CD4-positive, alpha-beta T cell (primary cell): ENCODE results near the gene BOLA2B. TPM values are rescaled to one million over a fixed set of nuclear protein-coding genes. Genes with fewer than 3 reads are reported as not detected.

Experiments
- ATAC-seq: fragments of 200-7000 bp; cut with Tn5 transposase; one replicate; pipeline ENCODE4 v1.10.0; 2022; ENCODE audit warnings: mild to moderate bottlenecking; ENCODE audit not compliant: poor library complexity
- CTCF ChIA-PET: fragments of 350-600 bp; sonication (Branson Sonifier 250); formaldehyde crosslinking; loops from one replicate; lab custom pipeline; 2021; ENCODE audit warnings: antibody characterized with exemption, inconsistent platforms; lab: Charles Lee
- POLR2A ChIA-PET: fragments of 350-600 bp; sonication (Branson Sonifier 250); formaldehyde crosslinking; loops from one replicate; lab custom pipeline; 2021; ENCODE audit warnings: antibody characterized with exemption, inconsistent platforms; lab: Charles Lee
- DNase-seq, 14 experiments: peaks; one replicate each; pipeline ENCODE4 v3.0.0-alpha.2; 2013 to 2020; ENCODE audit warnings: mixed read lengths in 2 of 14
- H3K27ac ChIP-seq, 2 donors: one replicate each; pipeline versions ENCODE4 v1.5.1 to v1.7.0; 2013; ENCODE audit warnings: low read length in 2 of 2, low read depth in 1 of 2, mild to moderate bottlenecking in 1 of 2
- H3K27me3 ChIP-seq, 2 experiments: 1 replicate in 1 of 2; 2 replicates in 1 of 2; pipeline versions ENCODE4 v1.6.1 to v1.7.0; 2013; ENCODE audit warnings: low read length in 2 of 2, control low read depth in 1 of 2, mild to moderate bottlenecking in 1 of 2, moderate library complexity in 1 of 2; ENCODE audit not compliant: insufficient read depth in 2 of 2, control insufficient read depth in 1 of 2
- H3K36me3 ChIP-seq: one replicate; pipeline ENCODE4 v1.6.1; 2013; ENCODE audit warnings: low read length, control low read depth; ENCODE audit not compliant: insufficient read depth
- H3K4me1 ChIP-seq: one replicate; pipeline ENCODE4 v1.6.1; 2013; ENCODE audit warnings: low read length, control low read depth; ENCODE audit not compliant: insufficient read depth
- H3K4me3 ChIP-seq: one replicate; pipeline ENCODE4 v1.5.1; 2013; ENCODE audit warnings: mild to moderate bottlenecking, low read length, moderate library complexity
- H3K9me3 ChIP-seq, 2 experiments: 1 replicate in 1 of 2; 2 replicates in 1 of 2; pipeline versions ENCODE4 v1.6.1 to v1.7.0; 2013; ENCODE audit warnings: low read length in 2 of 2, mild to moderate bottlenecking in 2 of 2, control low read depth in 1 of 2, moderate library complexity in 1 of 2; ENCODE audit not compliant: control insufficient read depth in 1 of 2, insufficient read depth in 1 of 2
- H3K27ac Mint-ChIP-seq: one replicate; pipeline ENCODE4 v1.8.0; 2020; ENCODE audit warnings: mixed read lengths
- H3K27me3 Mint-ChIP-seq: one replicate; pipeline ENCODE4 v1.8.0; 2021; ENCODE audit warnings: mixed read lengths
- H3K36me3 Mint-ChIP-seq: one replicate; pipeline ENCODE4 v1.8.0; 2021; ENCODE audit warnings: low read depth, mixed read lengths
- H3K4me1 Mint-ChIP-seq: one replicate; pipeline ENCODE4 v1.8.0; 2021; ENCODE audit warnings: low read depth, mixed read lengths
- H3K4me3 Mint-ChIP-seq: one replicate; pipeline ENCODE4 v1.8.0; 2020; ENCODE audit warnings: mild to moderate bottlenecking, mixed read lengths
- H3K9me3 Mint-ChIP-seq: one replicate; pipeline ENCODE4 v1.8.0; 2020; ENCODE audit warnings: mixed read lengths
- CTCF ChIP-seq: fragments of 200-600 bp; IDR thresholded peaks from one replicate; pipeline ENCODE4 v1.8.0; 2022; ENCODE audit warnings: antibody characterized with exemption, mild to moderate bottlenecking
- intact Hi-C, 2 experiments: fragments of 100-400 bp; cut with DNase I in 1 of 2; cut with micrococcal nuclease in 1 of 2; formaldehyde crosslinking; loops; one replicate each; pipeline versions ENCODE4 v1.15.1 to v1.9.0; 2023 to 2025; cut with DNase I, micrococcal nuclease
- total RNA-seq, 174 experiments: library from RNA in 2 of 174; stranded (reverse) in 2 of 174; gene quantifications; one replicate each; pipeline ENCODE4 v1.2.3 and lab custom pipeline; 2021 to 2026

The BOLA2B gene
- total RNA-seq, 2 experiments from 2014 or later = 41.3 to 46.3 TPM

- Mint-ChIP-seq H3K36me3 (no peaks in the 10 kb centered on the region), H3K9me3 (peaks cover 3% of the 10 kb centered on the region), H3K4me1 (peaks cover 10% of the 10 kb centered on the region), H3K27me3 (no peaks in the 10 kb centered on the region), H3K4me3 (no peak overlapping the region), H3K27ac (no peak overlapping the region)
- H3K9me3 ChIP-seq = peaks cover 12 to 14% of the 10 kb centered on the region in 2 experiments
- TF ChIP-seq CTCF = no peak
- ATAC-seq (no peak), DNase-seq (no peak)
- no peak overlapping the region for H3K4me3 ChIP-seq
- no peak overlapping the region for H3K27ac ChIP-seq
- CTCF ChIA-PET = no interaction called here
- POLR2A ChIA-PET = no interaction called here
- H3K36me3 ChIP-seq = no peaks in the 10 kb centered on the region
- H3K4me1 ChIP-seq = peaks cover 9% of the 10 kb centered on the region
- intact Hi-C loops = no loop called here
- no peaks in the 10 kb centered on the region for H3K27me3 ChIP-seq
Observed at GRCh38 chr16:30144917-30145316, 48.5 kb downstream of the BOLA2B start.

GRCh38 chr16:30144017-30144416 lies 49.4 kb downstream of the BOLA2B start:
- ChIA-PET POLR2A (no interaction called here), CTCF (no interaction called here)
- H3K27ac Mint-ChIP-seq = no peak overlapping the region
- ATAC-seq = no peak
- intact Hi-C loops = no loop called here
- peaks cover 15% of the 10 kb centered on the region for H3K4me1 Mint-ChIP-seq
- no peak for DNase-seq
- peaks cover 5% of the 10 kb centered on the region in 2 experiments for H3K9me3 ChIP-seq
- no peak overlapping the region for H3K27ac ChIP-seq
- no peaks in the 10 kb centered on the region for H3K9me3 Mint-ChIP-seq
- TF ChIP-seq CTCF = no peak
- H3K27me3 ChIP-seq = no peaks in the 10 kb centered on the region
- no peaks in the 10 kb centered on the region for H3K27me3 Mint-ChIP-seq
- no peaks in the 10 kb centered on the region for H3K36me3 ChIP-seq
- H3K36me3 Mint-ChIP-seq = no peaks in the 10 kb centered on the region
- no peak overlapping the region for H3K4me3 Mint-ChIP-seq
- peaks cover 18% of the 10 kb centered on the region for H3K4me1 ChIP-seq
- no peak overlapping the region for H3K4me3 ChIP-seq

GRCh38 chr16:30143347-30143702 lies 50.1 kb downstream of the BOLA2B start:
- H3K4me1 ChIP-seq = peaks cover 20% of the 10 kb centered on the region
- no peak overlapping the region for H3K4me3 ChIP-seq
- H3K9me3 ChIP-seq = no peaks in the 10 kb centered on the region
- Mint-ChIP-seq H3K4me1 (peaks cover 15% of the 10 kb centered on the region), H3K4me3 (no peak overlapping the region), H3K36me3 (no peaks in the 10 kb centered on the region), H3K9me3 (no peaks in the 10 kb centered on the region), H3K27me3 (no peaks in the 10 kb centered on the region), H3K27ac (peak overlapping the region; percentile 69)
- H3K36me3 ChIP-seq = no peaks in the 10 kb centered on the region
- H3K27me3 ChIP-seq = no peaks in the 10 kb centered on the region
- no peak for TF ChIP-seq CTCF
- DNase-seq = no peak
- ChIA-PET POLR2A (interaction anchor here (0.7 to 1.8 kb wide), 6 partner anchors 20 to 78 kb away, joined by 3 to 13 read pairs (median 4); partner anchors contain the start of genes ALDOA and CORO1A), CTCF (interaction anchor here (0.5 to 1.6 kb wide), 7 partner anchors 20 to 333 kb away, joined by 3 to 6 read pairs (median 3); partner anchors contain the start of genes MAPK3 and TBX6)
- no peak overlapping the region for H3K27ac ChIP-seq
- intact Hi-C loops = no loop called here
- ATAC-seq = no peak

Other genes starting within 250 kb of the BOLA2B start
- gene TMEM219, start 231.6 kb downstream of the BOLA2B start, total RNA-seq = 10 to 100 TPM; 56.9 to 63.3 TPM
- gene TAOK2, start 219.8 kb downstream of the BOLA2B start, total RNA-seq = 10 to 100 TPM; 13.1 to 14.1 TPM
- gene HIRIP3, start 198.0 kb downstream of the BOLA2B start, total RNA-seq = 10 to 100 TPM in 1 of 2 experiments, 1 to 10 TPM in 1; 8.5 to 11.8 TPM
- gene INO80E, start 197.4 kb downstream of the BOLA2B start, total RNA-seq = 10 to 100 TPM; 54.6 to 57.6 TPM
- gene DOC2A, start 182.6 kb downstream of the BOLA2B start, total RNA-seq = under 1 TPM; 0.14 TPM
- gene C16orf92, start 170.5 kb downstream of the BOLA2B start, total RNA-seq = not detected
- gene TLCD3B, start 162.4 kb downstream of the BOLA2B start, total RNA-seq = not detected
- 100 to 1,000 TPM; 390 to 396 TPM for gene ALDOA, start 127.9 kb downstream of the BOLA2B start, total RNA-seq
- 10 to 100 TPM; 83.9 to 87.3 TPM for gene PPP4C, start 117.7 kb downstream of the BOLA2B start, total RNA-seq
- under 1 TPM; 0.42 to 0.47 TPM for gene TBX6, start 101.7 kb downstream of the BOLA2B start, total RNA-seq
- gene YPEL3, start 97.5 kb downstream of the BOLA2B start, total RNA-seq = 100 to 1,000 TPM; 154 to 166 TPM
- 1 to 10 TPM; 5.2 to 6.4 TPM for gene GDPD3, start 80.1 kb downstream of the BOLA2B start, total RNA-seq
- 10 to 100 TPM; 49.0 to 51.5 TPM for gene MAPK3, start 70.4 kb downstream of the BOLA2B start, total RNA-seq
- gene CORO1A, start 10.1 kb downstream of the BOLA2B start, total RNA-seq = 100 to 1,000 TPM; 411 to 416 TPM
- gene SLX1A, start 209 bp upstream of the BOLA2B start, total RNA-seq = 10 to 100 TPM; 18.4 to 28.0 TPM
- 10 to 100 TPM; 15.0 to 16.1 TPM for gene SULT1A3, start 5.6 kb upstream of the BOLA2B start, total RNA-seq
- 10 to 100 TPM; 10.8 to 12.2 TPM for gene NPIPB13, start 54.8 kb upstream of the BOLA2B start, total RNA-seq
- gene CD2BP2, start 161.6 kb upstream of the BOLA2B start, total RNA-seq = 10 to 100 TPM; 39.1 to 41.7 TPM
- 10 to 100 TPM; 12.7 to 14.7 TPM for gene TBC1D10B, start 176.8 kb upstream of the BOLA2B start, total RNA-seq
- gene MYL11, start 181.1 kb upstream of the BOLA2B start, total RNA-seq = 1 to 10 TPM in 1 of 2 experiments, under 1 TPM in 1; 0.95 to 2.4 TPM
- 100 to 1,000 TPM; 161 to 163 TPM for gene SEPTIN1, start 188.9 kb upstream of the BOLA2B start, total RNA-seq
- 1 to 10 TPM; 3.4 to 3.5 TPM for gene ZNF48, start 201.8 kb upstream of the BOLA2B start, total RNA-seq
- 1 to 10 TPM in 1 of 2 experiments, under 1 TPM in 1; 0.80 to 1.2 TPM for gene ZNF771, start 213.9 kb upstream of the BOLA2B start, total RNA-seq
- gene DCTPP1, start 236.4 kb upstream of the BOLA2B start, total RNA-seq = 1 to 10 TPM; 5.4 to 6.5 TPM